HepG2 (cell line): Measurements from ENCODE around the gene TPM1. TPM values are rescaled to one million over a fixed set of nuclear protein-coding genes. Genes with fewer than 3 reads are reported as not detected.
A peak's percentile ranks its signal among the peaks of the same experiment; 100 is the strongest.

Experiments used
- ATAC-seq: fragments of 200-7000 bp; cut with Tn5 transposase; 3 replicates; pipeline ENCODE4 v1.9.1; 2020; ENCODE audit warnings: mild to moderate bottlenecking, moderate library complexity
- BruUV-seq: library from RNA; stranded (reverse); fragments of 400-500 nt; replicated peaks from 2 replicates; lab custom pipeline; 2021; lab: Mats Ljungman, UMichigan
- CTCF ChIA-PET: fragments of 300-600 bp; formaldehyde crosslinking; extraction: SDS; loops from one replicate; lab custom pipeline; 2021; ENCODE audit warnings: low total read pairs, inconsistent platforms, low intra/inter-chr PET ratio; lab: Yijun Ruan, JAX
- POLR2A ChIA-PET: fragments of 350-600 bp; sonication (Branson Sonifier 250); formaldehyde crosslinking; loops from one replicate; lab custom pipeline; 2020; ENCODE audit warnings: antibody characterized with exemption, inconsistent platforms; lab: Yijun Ruan, JAX
- DNase-seq: peaks from one replicate; pipeline ENCODE4 v3.0.0-alpha.2; 2015; ENCODE audit warnings: low spot score
- FAIRE-seq: peaks from 3 replicates; lab custom pipeline; 2011; peaks lifted over from hg19 to GRCh38; lab: Jason Lieb, UNC
- H2AFZ ChIP-seq: one replicate; pipeline ENCODE4 v1.6.1; 2011; ENCODE audit warnings: low read length, inconsistent platforms
- H3K27ac ChIP-seq: fragments of 300-600 bp; 3 replicates; pipeline ENCODE4 v1.8.0; 2011; ENCODE audit warnings: mixed run types, mild to moderate bottlenecking, mixed read lengths, low read length, inconsistent platforms; ENCODE audit not compliant: insufficient read depth; ENCODE audit errors: extremely low read length
- H3K27me3 ChIP-seq, 2 experiments: fragments of 200-600 bp in 1 of 2; 2 replicates in 1 of 2; 3 replicates in 1 of 2; pipeline versions ENCODE4 v1.6.0 to v1.8.0; 2011; ENCODE audit warnings: low read length in 2 of 2, mild to moderate bottlenecking in 2 of 2, moderate library complexity in 2 of 2, inconsistent platforms in 1 of 2; ENCODE audit not compliant: insufficient read depth in 2 of 2, control insufficient read depth in 1 of 2
- H3K36me3 ChIP-seq, 2 experiments: fragments of 200-600 bp in 1 of 2; replicated peaks in 1 of 2; 2 replicates in 1 of 2; 3 replicates in 1 of 2; pipeline versions ENCODE4 v1.5.1 to v1.8.0; 2011; ENCODE audit warnings: low read length in 2 of 2, inconsistent platforms in 1 of 2; ENCODE audit not compliant: insufficient read depth in 2 of 2, control insufficient read depth in 1 of 2
- H3K4me1 ChIP-seq: 2 replicates; pipeline ENCODE4 v1.5.1; 2012; ENCODE audit warnings: low read length, inconsistent platforms; ENCODE audit not compliant: insufficient read depth
- H3K4me2 ChIP-seq: 2 replicates; pipeline ENCODE4 v1.6.0; 2011; ENCODE audit warnings: low read depth, low read length, inconsistent platforms
- H3K4me3 ChIP-seq, 3 experiments: fragments of 200-600 bp in 1 of 3; sonication (generic), shearing (Covaris generic) in 1 of 3; replicated peaks in 1 of 3; 2 replicates each; pipeline ENCODE4 v1.5.1; 2011 to 2016; ENCODE audit warnings: low read length in 3 of 3, inconsistent platforms in 2 of 3, low read depth in 2 of 3, mild to moderate bottlenecking in 2 of 3, control low read depth in 1 of 3, mixed read lengths in 1 of 3; ENCODE audit not compliant: insufficient read depth in 1 of 3
- H3K79me2 ChIP-seq: one replicate; pipeline ENCODE4 v1.6.1; 2011; ENCODE audit warnings: low read length, inconsistent platforms; ENCODE audit not compliant: insufficient read depth
- H3K9ac ChIP-seq: 2 replicates; pipeline ENCODE4 v1.6.0; 2011; ENCODE audit warnings: mild to moderate bottlenecking, low read depth, low read length, inconsistent platforms; ENCODE audit not compliant: insufficient read depth
- H3K9me3 ChIP-seq: 2 replicates; pipeline ENCODE4 v1.5.1; 2012; ENCODE audit warnings: mild to moderate bottlenecking, low read length
- H4K20me1 ChIP-seq: 2 replicates; pipeline ENCODE4 v1.6.0; 2011; ENCODE audit warnings: inconsistent platforms, mild to moderate bottlenecking, low read length, moderate library complexity; ENCODE audit not compliant: insufficient read depth
- EZH2 ChIP-seq: conservative IDR thresholded peaks from 2 replicates; pipeline ENCODE4 v1.6.1; 2012; ENCODE audit warnings: mild to moderate bottlenecking, low read depth, low read length, moderate library complexity
- MZF1 ChIP-seq: sonication (generic); formaldehyde crosslinking; IDR thresholded peaks from 2 replicates; pipeline ENCODE4 v1.8.1; 2023; ENCODE audit warnings: mild to moderate bottlenecking, missing genetic modification reagents, borderline replicate concordance
- SIN3A ChIP-seq: IDR thresholded peaks from 2 replicates; pipeline ENCODE4 v1.6.1; 2011; ENCODE audit warnings: low read depth, mild to moderate bottlenecking, control low read depth, low read length, borderline replicate concordance
- SP140L ChIP-seq: sonication (generic); formaldehyde crosslinking; IDR thresholded peaks from 2 replicates; pipeline ENCODE4 v1.4.0; 2020; ENCODE audit warnings: missing genetic modification reagents, borderline replicate concordance
- ZNF556 ChIP-seq: sonication (generic); formaldehyde crosslinking; IDR thresholded peaks from 2 replicates; pipeline ENCODE4 v1.4.0; 2020; ENCODE audit warnings: mild to moderate bottlenecking, missing genetic modification reagents, borderline replicate concordance
- ZNF737 ChIP-seq: sonication (generic); formaldehyde crosslinking; IDR thresholded peaks from 2 replicates; pipeline ENCODE4 v1.5.0; 2020; ENCODE audit warnings: missing genetic modification reagents, mild to moderate bottlenecking, borderline replicate concordance
- ZNF777 ChIP-seq: sonication (generic); formaldehyde crosslinking; IDR thresholded peaks from 2 replicates; pipeline ENCODE4 v1.4.0; 2020; ENCODE audit warnings: missing genetic modification reagents
- WGBS: methylation state at CpG from one replicate; pipeline ENCODE4 v1.1.6; 2017; ENCODE audit warnings: low lambda C conversion rate; 5-methylcytosine and 5-hydroxymethylcytosine counted together
- in situ Hi-C: cut with HindIII; loops from 2 replicates; pipeline ENCODE4 v1.10.0; 2017; ENCODE audit warnings: low pct_unique_long_range_greater_than_20kb; ENCODE audit not compliant: extremely low pct_ligation_motif_present
- intact Hi-C: fragments of 100-400 bp; cut with micrococcal nuclease; formaldehyde crosslinking; loops from one replicate; pipeline ENCODE4 v1.10.0; 2022; ENCODE audit not compliant: unreplicated experiment
- polyA plus RNA-seq, 8 experiments: library from polyadenylated mRNA; depleted of rRNA in 3 of 8; stranded (reverse) in 7 of 8; unstranded in 1 of 8; fragments of >200 nt; fragmentation: Illumina TruSeq in 4 of 8; extraction: Trizol in 4 of 8; gene quantifications; 2 replicates each; pipeline versions ENCODE4 v1.2.1 to v1.2.3, GENCODE V29; 2011 to 2016; ENCODE audit warnings: low read depth in 4 of 8, missing spikeins in 1 of 8, mixed read lengths in 1 of 8; ENCODE audit not compliant: insufficient read depth in 1 of 8
- total RNA-seq, 5 experiments: library from RNA; depleted of rRNA; stranded (reverse); fragments of >200 nt; fragmentation: Illumina TruSeq; extraction: Trizol; gene quantifications; 2 replicates each; pipeline ENCODE4 v1.2.3, GENCODE V29; 2016; ENCODE audit warnings: low read depth in 1 of 5
- TF ChIP-seq, protein P1 (sequence below): sonication (generic); formaldehyde crosslinking; IDR thresholded peaks from 2 replicates; pipeline ENCODE4 v1.4.0; 2020; ENCODE audit warnings: missing genetic modification reagents
- TF ChIP-seq, protein P2 (sequence below), 2 experiments: fragments of 450-650 bp in 1 of 2; sonication (generic) in 1 of 2; formaldehyde crosslinking; IDR thresholded peaks; 2 replicates each; pipeline versions ENCODE4 v1.5.0 to v1.8.0; 2020 to 2022; ENCODE audit warnings: mild to moderate bottlenecking in 1 of 2, missing genetic modification reagents in 1 of 2

The TPM1 gene
- total and polyA plus RNA-seq, 2 of the 13 experiments (the other 11 are each of a cell fraction or from before 2014, with no cell fraction given), result 98.9 to 109 TPM

DNA sequence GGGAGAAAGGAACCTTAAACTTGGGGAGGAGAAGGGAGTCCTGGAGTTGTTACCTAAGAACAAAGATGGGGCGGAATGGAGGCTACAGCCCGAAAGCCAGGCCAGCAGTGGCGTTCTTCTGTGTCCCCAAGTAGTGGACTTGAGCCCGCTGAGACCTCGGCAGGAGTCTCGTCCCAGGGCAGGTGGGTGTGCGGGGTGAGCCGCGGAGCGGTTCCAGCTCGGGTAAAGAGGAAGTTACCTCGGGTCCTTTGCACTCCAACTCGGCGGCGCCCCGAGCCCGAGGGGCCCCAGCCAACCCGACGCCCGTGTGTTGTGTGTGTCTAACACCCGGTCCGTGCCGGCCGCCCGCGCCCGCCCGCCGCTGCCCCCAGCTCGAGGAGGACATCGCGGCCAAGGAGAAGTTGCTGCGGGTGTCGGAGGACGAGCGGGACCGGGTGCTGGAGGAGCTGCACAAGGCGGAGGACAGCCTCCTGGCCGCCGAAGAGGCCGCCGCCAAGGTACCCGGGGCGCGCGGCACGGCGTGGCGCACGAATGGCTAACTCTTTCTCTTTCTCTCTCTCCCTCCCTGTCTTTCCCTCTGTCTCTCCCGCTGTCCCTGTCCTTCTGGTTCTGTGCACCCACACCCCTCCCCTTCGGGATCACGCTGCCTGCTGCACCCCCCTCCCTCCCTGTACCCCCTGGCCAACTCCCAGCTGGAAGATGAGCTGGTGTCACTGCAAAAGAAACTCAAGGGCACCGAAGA lies 959 bp downstream of the TPM1 start (continued):
- TF ChIP-seq, protein P1, sequence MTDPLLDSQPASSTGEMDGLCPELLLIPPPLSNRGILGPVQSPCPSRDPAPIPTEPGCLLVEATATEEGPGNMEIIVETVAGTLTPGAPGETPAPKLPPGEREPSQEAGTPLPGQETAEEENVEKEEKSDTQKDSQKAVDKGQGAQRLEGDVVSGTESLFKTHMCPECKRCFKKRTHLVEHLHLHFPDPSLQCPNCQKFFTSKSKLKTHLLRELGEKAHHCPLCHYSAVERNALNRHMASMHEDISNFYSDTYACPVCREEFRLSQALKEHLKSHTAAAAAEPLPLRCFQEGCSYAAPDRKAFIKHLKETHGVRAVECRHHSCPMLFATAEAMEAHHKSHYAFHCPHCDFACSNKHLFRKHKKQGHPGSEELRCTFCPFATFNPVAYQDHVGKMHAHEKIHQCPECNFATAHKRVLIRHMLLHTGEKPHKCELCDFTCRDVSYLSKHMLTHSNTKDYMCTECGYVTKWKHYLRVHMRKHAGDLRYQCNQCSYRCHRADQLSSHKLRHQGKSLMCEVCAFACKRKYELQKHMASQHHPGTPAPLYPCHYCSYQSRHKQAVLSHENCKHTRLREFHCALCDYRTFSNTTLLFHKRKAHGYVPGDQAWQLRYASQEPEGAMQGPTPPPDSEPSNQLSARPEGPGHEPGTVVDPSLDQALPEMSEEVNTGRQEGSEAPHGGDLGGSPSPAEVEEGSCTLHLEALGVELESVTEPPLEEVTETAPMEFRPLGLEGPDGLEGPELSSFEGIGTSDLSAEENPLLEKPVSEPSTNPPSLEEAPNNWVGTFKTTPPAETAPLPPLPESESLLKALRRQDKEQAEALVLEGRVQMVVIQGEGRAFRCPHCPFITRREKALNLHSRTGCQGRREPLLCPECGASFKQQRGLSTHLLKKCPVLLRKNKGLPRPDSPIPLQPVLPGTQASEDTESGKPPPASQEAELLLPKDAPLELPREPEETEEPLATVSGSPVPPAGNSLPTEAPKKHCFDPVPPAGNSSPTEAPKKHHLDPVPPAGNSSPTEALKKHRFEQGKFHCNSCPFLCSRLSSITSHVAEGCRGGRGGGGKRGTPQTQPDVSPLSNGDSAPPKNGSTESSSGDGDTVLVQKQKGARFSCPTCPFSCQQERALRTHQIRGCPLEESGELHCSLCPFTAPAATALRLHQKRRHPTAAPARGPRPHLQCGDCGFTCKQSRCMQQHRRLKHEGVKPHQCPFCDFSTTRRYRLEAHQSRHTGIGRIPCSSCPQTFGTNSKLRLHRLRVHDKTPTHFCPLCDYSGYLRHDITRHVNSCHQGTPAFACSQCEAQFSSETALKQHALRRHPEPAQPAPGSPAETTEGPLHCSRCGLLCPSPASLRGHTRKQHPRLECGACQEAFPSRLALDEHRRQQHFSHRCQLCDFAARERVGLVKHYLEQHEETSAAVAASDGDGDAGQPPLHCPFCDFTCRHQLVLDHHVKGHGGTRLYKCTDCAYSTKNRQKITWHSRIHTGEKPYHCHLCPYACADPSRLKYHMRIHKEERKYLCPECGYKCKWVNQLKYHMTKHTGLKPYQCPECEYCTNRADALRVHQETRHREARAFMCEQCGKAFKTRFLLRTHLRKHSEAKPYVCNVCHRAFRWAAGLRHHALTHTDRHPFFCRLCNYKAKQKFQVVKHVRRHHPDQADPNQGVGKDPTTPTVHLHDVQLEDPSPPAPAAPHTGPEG (CRISPR knock-in tag), result 0 out of 2 replicates have a peak, but pooled peaks have one; percentile 33
- peak; percentile 83 for TF ChIP-seq ZNF777

DNA sequence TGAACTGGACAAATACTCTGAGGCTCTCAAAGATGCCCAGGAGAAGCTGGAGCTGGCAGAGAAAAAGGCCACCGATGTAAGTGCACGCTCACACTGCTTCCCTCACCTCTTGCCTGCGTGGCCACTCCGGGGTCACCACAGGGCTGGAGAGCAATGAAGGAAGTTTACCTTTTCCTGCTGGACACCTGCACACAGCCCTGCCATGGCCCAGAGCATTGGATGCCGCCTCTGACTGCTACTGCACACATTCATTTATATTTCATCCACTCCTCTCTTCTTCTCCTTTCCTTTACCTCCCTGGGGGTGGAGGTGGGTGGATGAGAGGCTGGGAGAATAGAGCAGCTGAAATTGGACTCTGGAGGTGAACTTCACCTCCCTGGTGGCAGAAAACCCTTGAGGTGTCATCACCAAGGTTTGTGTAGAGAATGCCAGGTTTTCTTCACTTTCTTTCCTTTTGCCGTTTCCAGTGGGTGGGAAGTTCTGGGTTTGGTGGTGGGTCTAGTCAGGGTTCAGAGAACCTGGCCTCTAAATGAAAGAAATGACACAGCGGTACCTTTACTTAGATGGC lies 1.6 kb downstream of the TPM1 start:
- Histone ChIP-seq H3K4me2 (peak overlapping the region; percentile 92), H3K79me2 (peaks cover 25% of the 10 kb centered on the region), H3K36me3 (no peaks in the 10 kb centered on the region), H3K9ac (peak overlapping the region; percentile 83; the same call in 1 of the 2 replicates), H3K27ac (peak overlapping the region; percentile 49)
- no peak for FAIRE-seq
- in situ Hi-C loops, result no loop called here
- TF ChIP-seq SIN3A, result no peak
- TF ChIP-seq ZNF556 (CRISPR knock-in tag), result no peak
- no peak for TF ChIP-seq ZNF737
- TF ChIP-seq, protein P2, sequence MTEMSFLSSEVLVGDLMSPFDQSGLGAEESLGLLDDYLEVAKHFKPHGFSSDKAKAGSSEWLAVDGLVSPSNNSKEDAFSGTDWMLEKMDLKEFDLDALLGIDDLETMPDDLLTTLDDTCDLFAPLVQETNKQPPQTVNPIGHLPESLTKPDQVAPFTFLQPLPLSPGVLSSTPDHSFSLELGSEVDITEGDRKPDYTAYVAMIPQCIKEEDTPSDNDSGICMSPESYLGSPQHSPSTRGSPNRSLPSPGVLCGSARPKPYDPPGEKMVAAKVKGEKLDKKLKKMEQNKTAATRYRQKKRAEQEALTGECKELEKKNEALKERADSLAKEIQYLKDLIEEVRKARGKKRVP (CRISPR knock-in tag; IDR thresholded peaks at IDR 0.05), result no peak
- no peak for TF ChIP-seq SP140L (CRISPR knock-in tag)
- no peak for TF ChIP-seq EZH2
- no peak for TF ChIP-seq MZF1
- TF ChIP-seq, all 625 proteins: peak for 0
- BruUV-seq, result no TSS peak
- DNase-seq (no peak), ATAC-seq (no peak)
- intact Hi-C loops, result loop anchor here (2.0 to 10.0 kb wide), 2 partner anchors 49 to 191 kb away; no protein-coding TSS in a partner anchor
- no peaks in the 10 kb centered on the region for H3K9me3 ChIP-seq
- WGBS, result 49% methylated on average over 3 of the region's 7 CpGs
- H4K20me1 ChIP-seq, result 0 out of 2 replicates have a peak, but pooled peaks cover 3% of the 10 kb centered on the region
- H3K4me1 ChIP-seq, result peaks cover 58% of the 10 kb centered on the region
- no peaks in the 10 kb centered on the region for H3K27me3 ChIP-seq
- H3K4me3 ChIP-seq, result peak overlapping the region; percentile 80 to 92 (median 89)
- H2AFZ ChIP-seq, result no peak overlapping the region
- ChIA-PET CTCF (no interaction called here), POLR2A (interaction anchor here (0.6 to 1.2 kb wide), 3 partner anchors 39 to 215 kb away, joined by 3 to 4 read pairs (median 3); no protein-coding TSS in a partner anchor)
